ENCODE results near the gene UBE3C. TPM values are rescaled to one million over a fixed set of nuclear protein-coding genes. Genes with fewer than 3 reads are reported as not detected.

Gene UBE3C
- total RNA-seq, 1 donor from 2014 or later: 81.7 TPM

DNA sequence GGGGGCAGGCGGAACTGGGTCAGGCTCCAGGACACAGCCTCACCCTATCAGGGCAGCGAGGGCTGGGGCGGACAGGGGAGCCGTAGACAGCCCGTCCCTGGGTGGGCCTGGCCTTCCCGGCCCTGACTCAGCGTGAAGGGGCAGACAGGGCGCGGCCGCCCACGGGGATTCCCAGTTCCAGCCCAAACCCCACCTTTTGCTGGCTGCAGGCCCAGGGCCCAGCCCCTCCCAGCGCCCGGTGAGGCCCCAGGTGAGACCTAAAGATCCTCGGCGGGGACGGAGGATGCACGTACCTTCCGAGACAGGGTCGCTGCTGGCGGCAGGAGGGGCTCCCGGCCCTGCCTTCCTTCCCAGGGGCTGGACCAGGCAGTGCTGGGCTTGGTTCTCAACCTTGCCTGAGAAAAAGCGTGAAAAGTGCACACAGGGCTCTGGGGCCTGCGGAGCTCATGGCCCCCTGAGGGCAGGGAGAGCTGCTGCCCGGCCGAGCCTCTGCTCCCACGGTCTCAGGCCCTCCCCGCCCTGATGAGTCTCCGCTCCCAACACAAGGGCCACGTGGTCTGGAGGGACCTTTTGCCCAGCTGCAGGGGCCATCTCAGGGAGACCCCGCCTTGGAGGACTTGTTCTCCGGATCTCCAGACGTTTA lies 154.2 kb downstream of the UBE3C start:
- peak; percentile 78 for DNase-seq (ENCODE audit: low spot score)

DNA sequence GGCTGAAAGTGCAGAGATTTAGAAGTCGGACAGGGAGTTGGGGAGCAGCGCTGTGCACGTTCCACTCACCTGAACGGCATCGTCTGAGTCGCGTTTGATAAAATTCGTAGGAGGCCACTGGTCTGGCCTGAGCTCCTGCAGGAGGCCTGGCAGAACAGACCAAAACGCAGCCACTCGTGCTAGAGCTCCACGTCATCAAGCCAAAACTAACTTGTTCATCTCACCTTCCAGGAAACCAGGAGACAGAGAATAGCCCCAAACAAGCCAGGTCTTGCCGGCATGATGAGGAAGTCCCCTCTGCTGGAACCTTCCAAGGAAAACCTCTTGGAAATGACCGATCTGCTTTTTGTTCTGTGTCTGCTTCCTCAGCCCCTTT lies 154.7 kb downstream of the UBE3C start:
- DNase-seq (ENCODE audit: low spot score): no peak

DNA sequence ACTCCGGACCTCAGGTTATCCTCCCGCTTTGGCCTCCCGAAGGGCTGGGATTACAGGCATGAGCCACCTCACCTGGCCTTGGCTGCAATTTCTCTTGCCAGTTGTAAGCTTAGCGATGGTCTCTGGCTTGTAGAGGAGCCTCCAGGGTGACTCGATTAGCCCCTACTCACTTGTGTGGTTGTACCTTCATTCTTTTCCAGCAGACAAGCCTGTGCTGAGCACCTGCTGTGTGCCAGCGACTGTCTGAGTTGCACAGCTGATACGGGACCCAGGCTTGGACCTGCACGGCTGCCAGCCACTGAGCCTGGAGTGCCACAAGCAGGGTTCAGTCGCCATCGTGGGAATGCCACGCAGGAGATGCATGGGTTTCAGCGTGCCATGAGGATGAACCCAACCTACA lies 156.0 kb downstream of the UBE3C start:
- no peak for DNase-seq (ENCODE audit: low spot score)

DNA sequence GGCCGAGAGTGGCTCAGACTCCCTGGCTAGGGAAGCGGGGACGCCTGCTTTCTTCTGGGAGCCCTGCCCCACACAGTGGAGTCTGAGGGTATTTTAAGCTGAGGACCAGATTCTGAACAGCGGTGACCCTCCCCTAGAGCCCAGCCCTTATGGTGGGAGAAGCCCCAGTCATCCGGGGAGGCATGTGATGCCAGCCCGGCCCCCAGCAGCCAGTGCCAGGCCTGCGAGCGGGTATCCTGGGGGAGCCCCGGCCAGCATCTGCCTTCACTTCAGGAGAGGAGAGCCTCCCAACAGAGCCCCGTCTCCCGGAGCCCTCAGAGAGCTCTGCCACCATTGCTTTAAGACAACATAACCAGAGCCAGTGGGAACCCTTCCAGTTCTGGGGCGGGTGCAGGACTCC lies 156.6 kb downstream of the UBE3C start:
- DNase-seq (ENCODE audit: low spot score): no peak

DNA sequence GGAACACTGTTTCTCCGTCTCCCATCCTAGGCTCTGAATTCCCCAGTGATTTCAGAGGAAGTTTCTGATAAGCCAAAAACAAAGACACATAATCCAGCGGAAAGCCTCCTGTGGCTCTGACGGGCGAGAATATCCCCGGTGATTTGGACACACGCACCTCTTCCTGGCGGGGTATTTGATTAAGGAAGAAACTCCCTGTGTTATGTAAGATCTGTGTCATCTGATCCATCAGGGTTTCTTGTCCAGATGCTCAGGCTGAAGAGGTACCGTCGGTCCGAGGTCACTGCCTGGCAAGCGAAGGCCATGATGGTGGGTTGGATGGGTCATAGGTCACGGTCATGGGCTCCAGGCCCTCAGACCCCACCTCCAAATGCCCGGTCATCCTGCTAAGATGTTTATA lies 158.5 kb downstream of the UBE3C start:
- no peak for DNase-seq (ENCODE audit: low spot score)

DNA sequence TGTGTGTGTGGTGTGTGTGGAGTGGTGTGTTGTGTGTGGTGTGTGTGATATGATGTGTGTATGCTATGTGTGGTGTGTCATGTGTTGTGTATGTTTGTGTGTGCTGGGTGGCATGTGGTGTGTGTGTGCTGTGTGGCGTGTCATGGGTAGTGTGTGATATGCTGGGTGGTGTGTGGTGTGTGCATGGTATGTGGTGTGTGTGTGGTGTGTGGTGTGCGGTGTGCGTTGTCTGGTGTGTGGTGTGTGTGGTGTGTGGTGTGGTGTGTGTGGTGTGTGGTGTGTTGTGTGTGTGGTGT lies 160.5 kb downstream of the UBE3C start:
- DNase-seq (ENCODE audit: low spot score): no peak

DNA sequence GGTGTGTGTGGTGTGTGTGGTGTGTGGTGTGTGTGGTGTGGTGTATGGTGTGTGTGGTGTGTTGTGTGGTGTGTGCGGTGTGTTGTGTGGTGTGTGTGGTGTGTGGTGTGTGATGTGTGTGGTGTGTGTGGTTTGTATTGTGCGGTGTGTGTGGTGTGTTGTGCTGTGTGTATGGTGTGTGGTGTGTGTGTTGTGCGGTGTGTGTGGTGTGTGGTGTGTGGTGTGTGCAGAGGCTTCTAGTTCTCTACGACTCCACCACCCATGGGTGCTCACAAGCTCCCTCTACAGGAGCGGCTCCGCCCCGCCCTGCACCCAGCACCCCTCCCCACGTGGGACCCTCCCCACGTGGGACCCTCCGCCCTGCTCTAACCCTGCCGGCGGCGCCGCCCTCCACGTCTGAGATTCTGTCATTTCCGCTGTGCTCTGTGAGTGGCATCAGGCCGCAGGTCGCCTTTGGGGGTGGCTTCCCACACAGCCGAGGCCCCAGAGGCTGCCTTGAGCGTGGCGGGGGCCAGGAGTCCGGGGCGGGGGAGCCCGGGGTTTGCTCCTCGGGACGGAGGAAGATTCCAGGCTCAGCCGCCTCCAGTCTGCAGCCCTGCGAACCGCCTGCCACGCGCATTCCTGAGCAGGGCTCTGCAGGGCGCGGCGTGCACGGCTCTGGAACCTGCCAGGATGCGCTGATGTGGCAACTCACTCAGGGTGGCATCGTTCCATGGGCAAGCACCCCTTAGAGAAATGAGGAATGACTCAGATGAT lies 161.1 kb downstream of the UBE3C start:
- DNase-seq (ENCODE audit: low spot score): no peak

DNA sequence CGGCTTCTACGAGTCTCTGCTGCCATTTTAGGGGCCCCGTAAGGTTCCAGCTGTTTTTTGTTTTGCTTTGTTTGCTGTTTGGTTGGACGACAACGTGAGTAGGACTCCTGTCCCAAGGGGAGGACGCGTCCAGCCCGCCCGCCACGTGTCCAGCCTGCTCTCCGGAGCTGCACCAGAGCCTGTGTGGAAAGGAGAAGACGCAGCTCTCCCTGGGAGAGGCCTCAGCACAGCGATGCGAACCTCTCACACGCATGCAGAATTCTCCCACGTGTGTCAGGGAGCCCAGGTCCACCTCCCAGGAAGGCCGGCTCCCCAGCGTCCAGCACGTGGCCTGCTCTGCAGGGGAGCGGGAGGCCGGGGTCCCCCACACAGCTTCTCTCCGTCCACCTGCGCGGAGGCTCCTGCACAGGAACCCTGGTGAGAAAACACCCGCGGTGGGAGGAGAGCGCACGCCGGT lies 161.7 kb downstream of the UBE3C start:
- no peak for DNase-seq (ENCODE audit: low spot score)

DNA sequence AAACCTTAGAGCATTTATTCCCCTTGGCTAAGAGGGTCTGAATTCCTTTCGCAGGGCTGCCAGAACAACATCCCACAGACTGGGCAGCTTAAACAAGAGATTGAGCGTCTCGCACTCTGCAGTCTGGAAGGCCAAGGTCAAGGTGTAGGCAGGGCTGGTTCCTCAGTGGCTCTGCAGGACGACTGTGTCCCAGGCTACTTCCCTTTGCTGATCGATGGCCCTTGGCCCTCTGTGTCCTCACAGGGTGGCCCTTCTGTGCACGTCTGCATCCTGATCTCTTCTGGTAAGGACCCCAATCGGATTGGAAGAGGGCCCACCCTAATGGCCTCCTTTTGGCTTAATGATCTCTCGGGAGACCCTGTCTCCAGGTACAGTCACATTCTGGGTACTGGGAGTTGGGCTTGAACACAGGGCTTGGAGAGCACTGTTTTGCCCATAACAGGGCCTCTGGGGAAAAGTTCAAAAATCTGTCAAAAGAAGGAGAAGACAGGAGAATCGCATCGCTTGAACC lies 162.9 kb downstream of the UBE3C start:
- DNase-seq (ENCODE audit: low spot score): no peak

DNA sequence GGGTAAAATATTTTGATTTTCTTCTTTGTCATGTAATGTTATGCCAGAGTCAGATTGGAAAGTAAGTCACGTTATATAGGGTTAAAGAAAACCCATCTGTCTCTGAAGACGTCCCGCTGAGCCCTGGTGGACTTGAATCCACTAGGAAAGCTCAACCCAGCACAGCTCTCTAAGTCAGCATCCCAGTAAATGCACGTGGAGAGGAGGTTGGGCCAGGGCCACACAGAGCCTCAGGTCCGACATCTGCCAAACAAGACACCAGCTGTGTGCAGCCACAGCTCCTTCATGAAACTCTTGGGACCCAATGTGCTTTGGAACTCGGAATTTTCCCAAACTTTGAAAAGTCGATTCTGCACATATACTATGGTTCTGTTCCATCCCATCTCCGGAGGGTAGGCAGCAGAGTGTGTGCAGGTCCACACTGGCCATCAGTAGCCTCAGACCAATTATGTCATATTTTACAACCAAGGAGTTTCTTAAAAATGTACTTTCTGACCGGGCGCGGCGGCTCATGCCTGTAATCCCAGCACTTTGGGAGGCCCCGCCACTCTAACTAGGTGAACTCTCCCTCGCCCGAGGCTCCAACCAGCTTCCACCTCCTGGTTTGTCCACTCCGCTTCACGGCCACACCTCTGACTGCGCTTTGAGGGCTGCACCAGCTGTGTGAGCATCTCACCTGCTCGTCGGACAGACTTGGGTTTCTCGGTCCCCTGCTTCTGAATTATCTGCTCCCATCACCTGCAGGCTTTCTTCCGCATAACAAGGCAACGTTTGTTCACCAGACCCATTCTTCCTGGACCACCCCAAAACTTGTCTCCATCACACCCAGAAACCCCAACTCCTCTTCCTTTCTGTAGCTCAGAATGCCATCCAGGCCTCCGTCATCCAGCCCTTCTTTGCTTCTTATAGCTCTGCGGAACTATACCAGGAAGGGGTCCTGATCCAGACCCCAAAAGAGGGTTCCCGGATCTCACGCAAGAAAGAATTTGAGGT lies 168.4 kb downstream of the UBE3C start:
- no peak for DNase-seq (ENCODE audit: low spot score)

DNA sequence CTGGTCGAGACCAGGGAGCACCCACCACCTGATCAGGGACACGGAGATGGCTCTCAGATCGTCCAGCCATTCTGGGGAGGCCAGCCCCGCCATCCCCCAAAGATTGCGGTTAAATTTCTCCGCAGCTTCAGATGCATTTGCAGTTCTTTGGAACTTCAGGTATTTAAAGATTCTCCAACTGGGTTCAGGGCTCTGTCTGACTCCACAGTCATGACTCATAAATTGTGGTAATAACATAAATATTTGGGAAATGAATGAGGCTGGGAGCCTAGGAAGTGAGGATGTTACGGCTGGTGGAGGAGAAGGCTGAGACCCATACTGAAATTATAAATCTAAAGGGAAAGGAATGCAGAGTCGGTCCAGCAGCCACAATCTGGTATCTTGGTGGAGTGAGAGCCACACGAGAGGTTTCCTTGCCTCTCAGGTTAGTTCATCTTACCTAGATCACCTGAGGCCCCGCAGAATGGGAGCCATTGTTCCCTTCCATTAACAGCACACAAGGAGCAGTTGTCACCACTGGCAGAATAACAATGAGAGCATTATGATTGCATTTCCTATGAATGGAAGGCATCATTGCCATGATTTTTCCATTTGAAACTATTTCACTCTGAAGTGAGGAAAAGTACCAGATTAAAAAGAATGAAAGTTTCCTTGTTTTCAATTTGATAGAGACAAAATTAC lies 171.4 kb downstream of the UBE3C start:
- no peak for DNase-seq (ENCODE audit: low spot score)

DNA sequence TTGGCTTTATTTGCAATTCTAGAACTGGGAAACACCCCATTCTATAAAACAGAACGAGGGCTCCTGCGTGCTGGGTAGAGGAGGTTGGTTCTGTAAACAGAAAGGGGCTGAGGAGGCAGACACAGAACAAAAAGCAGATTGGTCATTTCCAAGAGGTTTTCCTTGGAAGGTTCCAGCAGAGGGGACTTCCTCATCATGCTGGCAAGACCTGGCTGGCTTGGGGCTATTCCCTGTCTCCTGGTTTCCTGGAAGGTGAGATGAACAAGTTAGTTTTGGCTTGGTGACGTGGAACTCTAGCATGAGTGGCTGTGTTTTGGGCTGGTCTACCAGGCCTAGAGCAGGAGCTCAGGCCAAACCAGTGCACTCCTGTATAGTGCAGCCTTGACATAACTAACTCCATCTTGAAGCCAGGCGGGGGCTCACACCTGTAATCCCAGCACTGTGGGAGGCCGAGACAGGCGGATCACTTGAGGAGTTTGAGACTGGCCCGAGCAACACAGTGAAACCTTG lies 172.0 kb downstream of the UBE3C start:
- no peak for DNase-seq (ENCODE audit: low spot score)

DNA sequence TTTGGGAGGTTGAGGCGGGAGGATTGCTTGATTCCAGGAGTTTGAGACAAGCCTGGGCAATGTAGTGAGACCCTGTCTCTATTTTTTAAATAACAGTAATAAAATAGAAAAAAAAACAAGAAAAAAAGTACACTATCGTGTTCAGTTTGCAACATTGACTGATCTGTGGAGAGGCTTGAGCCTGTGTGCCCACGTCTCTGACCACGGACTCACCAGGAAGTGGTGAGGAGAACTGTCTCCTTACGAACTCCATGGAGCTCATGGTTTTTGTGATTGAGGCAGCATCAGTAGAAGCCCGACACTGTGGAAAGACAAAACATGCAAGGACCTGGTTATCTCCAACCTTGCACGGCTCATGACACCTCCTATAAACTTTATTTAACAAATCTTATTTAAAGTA lies 174.2 kb downstream of the UBE3C start:
- no peak for DNase-seq (ENCODE audit: low spot score)

DNA sequence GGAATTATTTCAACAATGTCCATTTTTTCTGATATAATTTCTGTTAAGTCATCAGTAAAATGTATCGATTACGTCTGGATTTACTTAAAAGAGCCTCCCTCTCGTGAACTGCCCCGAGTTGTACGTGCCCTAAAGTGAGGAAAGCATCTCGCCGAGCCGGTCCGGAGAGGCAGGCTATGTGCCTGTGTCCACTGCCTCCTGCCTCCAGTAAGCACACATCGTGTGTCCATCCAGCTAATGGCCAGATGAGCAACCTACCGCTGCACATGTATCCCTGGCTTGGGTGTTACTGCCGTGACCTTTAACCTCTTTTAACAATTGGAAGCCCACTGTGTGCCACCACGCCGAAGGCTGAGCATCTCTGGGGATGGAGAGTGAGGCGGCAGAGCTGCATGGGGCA lies 174.9 kb downstream of the UBE3C start:
- DNase-seq (ENCODE audit: low spot score): no peak

DNA sequence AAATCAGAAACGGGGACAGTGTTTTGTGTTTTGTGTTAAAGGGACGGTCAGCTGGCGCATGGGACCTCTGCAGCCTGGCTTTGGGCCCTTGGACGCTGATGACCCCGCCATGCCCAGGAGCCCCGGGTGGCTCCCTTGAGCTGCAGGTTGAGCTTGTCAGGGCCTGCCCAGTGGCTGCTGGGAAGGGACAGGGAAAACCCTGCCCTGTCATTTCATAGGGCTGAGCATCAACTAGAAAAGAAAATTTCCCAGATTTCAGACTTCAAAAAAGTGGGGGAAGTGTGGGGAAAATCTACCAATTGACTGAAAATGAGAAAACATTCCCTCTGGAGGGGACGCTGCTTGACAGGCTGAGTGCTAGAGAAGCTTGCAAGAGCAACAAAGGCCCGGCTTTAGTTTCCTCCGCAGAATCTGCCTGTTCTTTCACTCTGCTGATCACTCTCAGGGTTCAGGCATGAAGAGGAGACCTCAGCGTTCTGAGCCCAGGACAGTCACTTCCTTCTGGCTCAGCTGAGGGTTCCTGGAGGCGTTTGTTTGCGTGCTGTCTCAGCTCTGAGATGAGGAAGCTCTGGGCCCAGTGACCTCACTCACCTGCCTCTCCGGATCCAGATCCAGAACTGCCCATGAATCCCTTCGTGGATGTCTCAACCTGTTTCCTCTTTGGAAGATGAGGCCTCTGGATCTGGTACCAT lies 179.4 kb downstream of the UBE3C start:
- peak; percentile 66 for DNase-seq (ENCODE audit: low spot score)

Other genes with a start within 250 kb of the UBE3C start
- 89.5 TPM for gene LMBR1, start 245.7 kb upstream of the UBE3C start, total RNA-seq
- gene NOM1, start 189.2 kb upstream of the UBE3C start, total RNA-seq: 35.8 TPM
- gene MNX1, start 128.3 kb upstream of the UBE3C start, total RNA-seq: not detected
- 103 TPM for gene DNAJB6, start 198.1 kb downstream of the UBE3C start, total RNA-seq

Measured in ureter (tissue), 1 donor.